B cell (primary cell): ENCODE measurements around the gene KDM3B.

Experiments
- CTCF ChIP-seq: fragments of 200-600 bp; IDR thresholded peaks from one replicate; pipeline ENCODE4 v1.8.0; 2022; ENCODE audit warnings: antibody characterized with exemption, mild to moderate bottlenecking
- EZH2 ChIP-seq: IDR thresholded peaks from 2 replicates; pipeline ENCODE4 v1.6.1; 2012; ENCODE audit warnings: borderline replicate concordance, low read depth, mild to moderate bottlenecking, moderate library complexity, low read length; ENCODE audit not compliant: insufficient read depth, poor library complexity, severe bottlenecking

DNA sequence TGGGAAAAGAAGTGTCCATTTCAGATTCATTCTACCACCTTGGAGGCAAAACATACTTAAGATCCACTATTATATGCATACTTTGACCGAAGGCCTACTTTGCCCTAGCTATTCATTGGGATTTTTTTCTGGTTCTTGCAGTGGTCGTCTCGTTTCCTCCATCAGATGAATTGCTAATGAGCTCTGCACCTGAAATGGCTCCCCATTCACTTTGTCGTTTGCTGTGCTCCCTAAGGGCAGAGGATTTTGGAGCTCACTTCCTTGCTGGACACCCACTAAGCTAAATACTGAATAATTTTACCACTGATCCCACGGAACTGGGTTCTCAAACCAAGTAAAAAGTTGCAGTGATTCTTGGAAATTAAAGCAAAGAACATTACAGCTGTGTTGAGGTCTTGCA lies 1.9 kb downstream of the KDM3B start:
- TF ChIP-seq EZH2 (no peak), CTCF (no peak)
